OCI-LY1 (cell line): ENCODE measurements around the gene KLK6.
"Not testable (repeated sequence)": the region's sequence is repeated elsewhere in the genome, so short reads cannot be mapped to it uniquely, and the experiment has no call there.

Experiments
- H2AFZ ChIP-seq: fragments of 200-600 bp; sonication (generic), shearing (Covaris generic); 2 replicates; pipeline ENCODE4 v1.6.0; 2014; ENCODE audit warnings: antibody characterized with exemption, mild to moderate bottlenecking, low read length
- H3F3A ChIP-seq: fragments of 200-600 bp; sonication (generic), shearing (Covaris generic); 2 replicates; pipeline ENCODE4 v1.6.0; 2014; ENCODE audit warnings: mild to moderate bottlenecking, antibody characterized with exemption, low read length, moderate library complexity; ENCODE audit not compliant: insufficient read depth
- H3K27ac ChIP-seq: fragments of 200-600 bp; sonication (generic); 2 replicates; pipeline ENCODE4 v1.5.1; 2014; ENCODE audit warnings: low read length, mixed run types, mild to moderate bottlenecking, low read depth; ENCODE audit not compliant: poor library complexity, severe bottlenecking
- H3K27me3 ChIP-seq: fragments of 200-600 bp; sonication (generic); 2 replicates; pipeline ENCODE4 v1.6.0; 2014; ENCODE audit warnings: antibody characterized with exemption, mild to moderate bottlenecking, low read length, moderate library complexity; ENCODE audit not compliant: insufficient read depth
- H3K36me3 ChIP-seq: fragments of 200-600 bp; sonication (generic); 2 replicates; pipeline ENCODE4 v1.6.1; 2014; ENCODE audit warnings: mild to moderate bottlenecking, antibody characterized with exemption, low read length, moderate library complexity, mixed read lengths; ENCODE audit not compliant: insufficient read depth
- H3K4me1 ChIP-seq: fragments of 200-600 bp; sonication (generic); 2 replicates; pipeline ENCODE4 v1.5.1; 2014; ENCODE audit warnings: mild to moderate bottlenecking, low read length, moderate library complexity; ENCODE audit not compliant: insufficient read depth, severe bottlenecking
- H3K4me2 ChIP-seq: fragments of 200-600 bp; sonication (generic), shearing (Covaris generic); 2 replicates; pipeline ENCODE4 v1.6.1; 2014; ENCODE audit warnings: low read length
- H3K4me3 ChIP-seq: fragments of 200-600 bp; sonication (generic); 2 replicates; pipeline ENCODE4 v1.5.1; 2014; ENCODE audit warnings: low read length, low read depth, mild to moderate bottlenecking, mixed read lengths; ENCODE audit not compliant: poor library complexity, severe bottlenecking
- H3K79me2 ChIP-seq: fragments of 200-600 bp; shearing (Covaris generic); 2 replicates; pipeline ENCODE4 v1.6.1; 2016; ENCODE audit warnings: mixed run types, low read length, mixed read lengths; ENCODE audit not compliant: insufficient read depth
- H3K9ac ChIP-seq: fragments of 200-600 bp; sonication (generic), shearing (Covaris generic); 2 replicates; pipeline ENCODE4 v1.6.1; 2014; ENCODE audit warnings: mild to moderate bottlenecking, low read length, mixed read lengths
- H3K9me2 ChIP-seq: fragments of 200-600 bp; sonication (generic), shearing (Covaris generic); 2 replicates; pipeline ENCODE4 v1.6.1; 2014; ENCODE audit warnings: low read depth, mild to moderate bottlenecking, low read length, mixed read lengths
- H3K9me3 ChIP-seq: fragments of 200-600 bp; shearing (Covaris generic); 2 replicates; pipeline ENCODE4 v1.6.1; 2014; ENCODE audit warnings: low read length, mixed read lengths
- H4K20me1 ChIP-seq: fragments of 200-600 bp; sonication (generic), shearing (Covaris generic); 2 replicates; pipeline ENCODE4 v1.6.0; 2016; ENCODE audit warnings: mild to moderate bottlenecking, low read length; ENCODE audit not compliant: insufficient read depth
- CTCF ChIP-seq: fragments of 200-600 bp; sonication (generic), shearing (Covaris generic); IDR thresholded peaks from 2 replicates; pipeline ENCODE4 v1.5.1; 2017; ENCODE audit warnings: mild to moderate bottlenecking, antibody characterized with exemption, low read length, moderate library complexity, mixed read lengths
- EZH2 ChIP-seq: fragments of 200-600 bp; sonication (generic), shearing (Covaris generic); IDR thresholded peaks from 2 replicates; pipeline ENCODE4 v1.8.0; 2017; ENCODE audit warnings: borderline replicate concordance, mixed run types, mild to moderate bottlenecking, antibody characterized with exemption, low read length, moderate library complexity, mixed read lengths

KLK6 gene

GRCh38 chr19:50998061-50998460 lies 28.7 kb upstream of the KLK6 start:
- H3K27me3 ChIP-seq = no peaks in the 10 kb centered on the region
- H4K20me1 ChIP-seq = no peaks in the 10 kb centered on the region
- no peaks in the 10 kb centered on the region for H3K36me3 ChIP-seq
- H2AFZ ChIP-seq = no peak overlapping the region
- H3K79me2 ChIP-seq = no peaks in the 10 kb centered on the region
- no peak for TF ChIP-seq EZH2
- TF ChIP-seq CTCF = no peak
- H3F3A ChIP-seq = no peaks in the 10 kb centered on the region
- no peak overlapping the region for H3K27ac ChIP-seq
- H3K9me3 ChIP-seq = no peaks in the 10 kb centered on the region
- no peak overlapping the region for H3K4me3 ChIP-seq
- H3K9ac ChIP-seq = no peak overlapping the region
- H3K4me2 ChIP-seq = no peak overlapping the region
- H3K4me1 ChIP-seq = no peaks in the 10 kb centered on the region
- no peaks in the 10 kb centered on the region for H3K9me2 ChIP-seq

GRCh38 chr19:50994129-50994528 lies 24.7 kb upstream of the KLK6 start:
- Histone ChIP-seq H3K4me1 (no peaks in the 10 kb centered on the region), H3K27ac (no peak overlapping the region), H3F3A (no peaks in the 10 kb centered on the region), H3K27me3 (no peaks in the 10 kb centered on the region), H3K79me2 (no peaks in the 10 kb centered on the region), H4K20me1 (no peaks in the 10 kb centered on the region), H3K36me3 (no peaks in the 10 kb centered on the region), H3K4me2 (no peak overlapping the region), H3K9ac (no peak overlapping the region), H2AFZ (no peak overlapping the region), H3K9me3 (no peaks in the 10 kb centered on the region), H3K4me3 (no peak overlapping the region), H3K9me2 (no peaks in the 10 kb centered on the region)
- no peak for TF ChIP-seq EZH2
- TF ChIP-seq CTCF = no peak

GRCh38 chr19:50992666-50993035 lies 23.3 kb upstream of the KLK6 start:
- Histone ChIP-seq H3F3A (no peaks in the 10 kb centered on the region), H3K4me1 (no peaks in the 10 kb centered on the region)

GRCh38 chr19:50984416-50984815 lies 15.0 kb upstream of the KLK6 start:
- H4K20me1 ChIP-seq, H3K4me1 ChIP-seq, H3K79me2 ChIP-seq, H3K4me2 ChIP-seq, H3K9me3 ChIP-seq, H2AFZ ChIP-seq, H3K9me2 ChIP-seq, H3K36me3 ChIP-seq, H3K27me3 ChIP-seq, H3K4me3 ChIP-seq, H3K9ac ChIP-seq, H3K27ac ChIP-seq, H3F3A ChIP-seq: not testable (repeated sequence)

More at GRCh38 chr19:50992666-50993035, 23.3 kb upstream of the KLK6 start:
- no peak for TF ChIP-seq CTCF
- no peak for TF ChIP-seq EZH2
- Histone ChIP-seq H3K4me2 (no peak overlapping the region), H3K9me3 (no peaks in the 10 kb centered on the region), H3K27me3 (no peaks in the 10 kb centered on the region), H3K9me2 (no peaks in the 10 kb centered on the region), H4K20me1 (no peaks in the 10 kb centered on the region), H3K9ac (no peak overlapping the region), H3K4me3 (no peak overlapping the region), H3K27ac (no peak overlapping the region), H3K79me2 (no peaks in the 10 kb centered on the region), H3K36me3 (no peaks in the 10 kb centered on the region), H2AFZ (no peak overlapping the region)
